OCI-M1 (cell line): ENCODE measurements around the gene TMEM235.

Source experiments
- DNase-seq: peaks from one replicate; lab custom pipeline; 2025; lab: John Stamatoyannopoulos, UW

Gene TMEM235

GRCh38 chr17:78230996-78231935, at the start of gene TMEM235:
Gene TMEM235, plus strand, starts transcription at chr17:78231631. Its CDS starts 393 bp downstream, at chr17:78232024.
- no peak for DNase-seq

GRCh38 chr17:78182504-78182903, 48.9 kb upstream of the TMEM235 start:
- DNase-seq: no peak

GRCh38 chr17:78183916-78184315, 47.5 kb upstream of the TMEM235 start:
- no peak for DNase-seq

GRCh38 chr17:78184351-78184750, 47.1 kb upstream of the TMEM235 start:
- DNase-seq: no peak

GRCh38 chr17:78184868-78185267, 46.6 kb upstream of the TMEM235 start:
- no peak for DNase-seq

DNA sequence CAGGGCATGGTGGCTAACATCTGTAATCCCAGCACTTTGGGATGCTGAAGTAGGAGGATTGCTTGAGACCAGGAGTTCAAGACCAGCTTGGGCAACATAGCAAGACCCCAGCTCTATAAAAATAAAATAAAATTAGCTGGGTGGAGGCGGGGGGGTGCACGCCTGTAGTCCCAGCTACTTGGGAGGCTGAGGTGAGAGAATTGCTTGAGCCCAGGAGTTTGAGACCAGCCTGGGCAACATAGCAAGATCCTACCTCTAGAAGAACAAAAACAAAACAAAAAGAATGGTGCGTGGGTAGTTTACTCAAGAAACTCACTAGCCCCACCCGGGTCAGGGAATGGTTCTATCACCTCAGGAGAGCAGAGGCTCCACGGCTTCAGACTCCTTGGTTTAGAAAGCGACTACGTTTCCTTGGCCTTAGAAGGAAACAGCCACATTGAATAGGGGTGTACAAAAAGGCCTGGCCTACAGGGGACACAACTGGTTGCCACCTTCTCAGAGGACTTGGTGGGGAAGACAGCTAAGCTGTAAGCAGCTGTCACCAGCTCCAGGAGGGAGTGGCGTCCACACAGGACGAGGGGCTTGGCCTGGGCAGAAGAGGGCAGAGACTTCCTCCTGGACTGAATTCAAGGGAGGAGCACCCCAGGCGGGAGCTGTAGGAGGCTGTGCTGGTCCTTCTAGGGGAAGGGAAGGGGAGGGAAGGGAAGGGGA, 45.3 kb upstream of the TMEM235 start:
- peak; percentile 71 for DNase-seq

- DNase-seq: peak; percentile 99
These were observed 44.5 kb upstream of the TMEM235 start, which contains the start of the genes AFMID and TK1 for GRCh38 chr17:78186692-78187595. Gene AFMID, plus strand, starts transcription at chr17:78187362. Its CDS starts 9 bp downstream, at chr17:78187371. Gene TK1, minus strand, starts transcription at chr17:78187052. Its CDS starts 58 bp downstream, at chr17:78186994.

DNA sequence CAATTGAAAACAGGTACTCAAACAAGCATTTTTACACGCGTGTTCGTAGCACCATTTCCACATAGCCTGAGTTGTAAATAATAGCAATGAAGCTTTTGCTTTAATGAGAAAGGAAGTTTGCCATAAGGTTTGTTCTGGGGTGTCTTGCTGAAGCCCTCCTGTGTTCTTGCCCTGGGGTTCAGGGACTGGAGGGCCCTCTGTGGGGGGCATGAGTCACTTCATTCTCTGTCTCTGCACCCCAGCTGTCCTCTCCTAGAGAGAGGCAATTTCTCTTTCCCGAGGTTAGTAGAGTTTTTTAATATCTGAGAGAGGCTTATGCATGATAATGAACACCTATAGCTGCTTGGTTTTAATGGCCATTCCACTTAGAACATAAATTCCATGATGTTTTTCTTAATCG, 34.7 kb upstream of the TMEM235 start:
- DNase-seq: no peak

DNA sequence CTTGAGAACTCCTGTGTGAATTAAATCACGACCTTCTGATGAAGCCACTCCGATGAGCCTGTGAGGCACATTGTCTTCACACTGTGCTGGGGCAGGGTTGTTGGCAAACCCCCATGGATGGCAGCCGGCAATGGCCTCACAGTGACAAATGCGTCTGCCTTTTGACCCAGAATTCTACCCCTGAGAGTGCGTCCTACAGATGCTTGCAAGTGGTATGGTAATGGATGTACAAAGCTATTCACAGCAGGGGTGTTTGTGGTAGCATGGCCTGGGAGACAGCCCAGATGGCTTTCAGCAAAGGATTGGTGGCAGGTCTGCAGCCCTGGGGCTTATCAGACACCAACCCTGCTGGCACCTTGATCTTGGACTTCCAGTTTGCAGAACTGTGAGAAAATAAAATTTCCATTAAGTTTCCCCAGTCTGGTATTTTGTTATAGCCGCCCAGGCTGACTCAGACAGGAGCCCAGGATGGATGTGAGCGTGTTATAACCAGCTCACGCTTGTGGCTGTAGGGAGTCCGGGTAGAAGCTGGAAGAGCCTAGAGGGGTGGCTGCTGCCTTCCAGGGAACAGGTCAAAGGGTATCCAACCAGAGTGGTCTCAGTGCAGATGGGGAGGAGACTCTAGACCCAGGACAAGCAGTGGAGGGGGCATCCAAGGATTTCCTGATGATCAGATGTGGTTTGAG, 34.1 kb upstream of the TMEM235 start:
- DNase-seq: no peak

DNA sequence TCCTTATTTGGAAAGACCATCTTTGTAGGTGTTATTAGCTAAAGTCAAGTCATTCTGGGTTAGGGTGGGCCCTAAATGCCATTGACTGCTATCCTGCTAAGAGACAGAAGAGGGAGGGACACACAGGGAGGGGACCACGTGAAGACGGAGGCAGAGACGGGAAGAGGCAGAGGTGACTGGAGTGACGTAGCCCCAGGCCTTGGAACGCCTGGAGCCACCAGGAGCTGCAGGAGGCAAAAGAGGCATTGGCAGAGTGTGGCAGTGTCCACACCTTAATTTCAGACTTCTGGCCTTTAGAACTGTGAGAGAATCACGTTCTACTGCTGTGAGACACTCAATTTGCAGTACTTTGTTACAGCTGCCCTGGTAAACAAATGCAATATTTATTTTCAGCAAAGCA, 31.0 kb upstream of the TMEM235 start:
- no peak for DNase-seq

GRCh38 chr17:78202666-78203065, 28.8 kb upstream of the TMEM235 start:
- DNase-seq: no peak

DNA sequence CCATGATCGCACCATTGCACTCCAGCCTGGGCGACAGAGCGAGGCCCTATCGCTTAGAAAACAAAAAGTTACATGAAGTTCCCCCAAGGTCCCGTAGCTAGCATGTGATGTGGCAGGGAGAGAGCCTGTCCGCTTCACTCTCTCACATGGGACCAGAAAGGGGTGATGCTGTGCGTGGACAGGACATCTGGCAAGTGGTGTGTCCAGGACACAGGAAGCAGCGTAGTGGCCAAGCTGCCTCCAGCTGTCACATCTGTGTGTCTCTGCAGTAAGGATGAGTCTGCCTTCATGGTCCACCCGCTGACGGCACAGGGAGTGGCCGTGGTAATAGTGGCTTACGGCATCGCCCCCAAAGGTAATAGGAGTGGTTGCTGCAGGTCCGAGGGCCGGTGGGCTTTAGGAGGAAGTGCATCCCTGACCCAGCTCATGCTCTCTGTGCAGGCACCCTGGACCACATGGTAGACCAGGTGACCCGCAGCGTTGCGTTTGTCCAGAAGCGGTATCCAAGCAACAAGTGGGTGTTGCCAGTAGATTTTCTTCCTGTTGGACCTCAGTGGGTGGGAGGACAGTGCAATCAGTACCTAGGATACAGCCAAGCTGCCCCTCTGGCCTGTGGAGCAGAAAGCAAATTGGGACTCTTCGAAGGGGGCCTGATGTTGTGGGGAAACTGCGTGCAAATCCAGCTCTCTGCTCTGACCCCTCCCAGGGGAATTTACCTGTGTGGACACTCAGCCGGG, 26.9 kb upstream of the TMEM235 start:
- no peak for DNase-seq

- no peak for DNase-seq
These were observed 26.2 kb upstream of the TMEM235 start for GRCh38 chr17:78205124-78205775.

DNA sequence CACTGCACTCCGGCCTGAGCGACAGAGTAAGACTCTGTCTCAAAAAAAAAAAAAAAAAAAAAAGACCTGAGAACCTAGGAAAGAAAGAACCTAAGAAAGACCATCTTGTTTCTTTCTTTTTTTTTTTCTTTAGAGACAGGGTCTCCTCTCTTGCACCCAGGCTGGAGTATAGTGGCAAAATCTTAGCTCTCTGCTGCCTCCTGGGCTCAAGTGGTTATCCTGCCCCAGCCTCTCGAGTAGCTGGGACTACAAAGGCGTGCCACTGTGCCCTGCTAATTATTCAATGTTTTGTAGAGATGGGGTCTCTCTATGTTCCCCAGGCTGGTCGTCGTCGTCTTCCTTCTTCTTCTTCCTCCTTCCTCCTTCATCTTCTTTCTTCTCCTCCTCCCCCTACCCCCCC, 25.1 kb upstream of the TMEM235 start:
- DNase-seq: no peak

GRCh38 chr17:78208486-78208885, 22.9 kb upstream of the TMEM235 start:
- DNase-seq: no peak

GRCh38 chr17:78210111-78210510, 21.3 kb upstream of the TMEM235 start:
- DNase-seq: no peak

DNA sequence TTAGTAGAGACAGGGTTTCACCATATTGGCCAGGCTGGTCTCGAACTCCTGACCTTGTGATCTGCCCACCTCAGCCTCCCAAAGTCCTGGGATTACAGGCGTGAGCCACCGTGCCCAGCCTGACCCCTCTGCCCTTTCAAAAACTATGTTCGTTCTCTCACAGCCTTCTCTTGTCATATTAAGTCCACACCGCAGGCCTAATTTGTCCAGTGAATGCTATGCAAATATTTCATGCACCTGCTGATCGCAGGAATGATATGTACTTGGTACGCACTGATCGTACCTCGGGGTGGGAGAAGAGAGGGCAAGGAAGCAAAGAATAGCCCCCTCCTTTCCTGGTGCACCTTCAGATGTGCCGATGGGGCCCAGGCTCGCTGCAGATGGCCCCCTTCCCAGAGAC, 20.4 kb upstream of the TMEM235 start:
- no peak for DNase-seq

DNA sequence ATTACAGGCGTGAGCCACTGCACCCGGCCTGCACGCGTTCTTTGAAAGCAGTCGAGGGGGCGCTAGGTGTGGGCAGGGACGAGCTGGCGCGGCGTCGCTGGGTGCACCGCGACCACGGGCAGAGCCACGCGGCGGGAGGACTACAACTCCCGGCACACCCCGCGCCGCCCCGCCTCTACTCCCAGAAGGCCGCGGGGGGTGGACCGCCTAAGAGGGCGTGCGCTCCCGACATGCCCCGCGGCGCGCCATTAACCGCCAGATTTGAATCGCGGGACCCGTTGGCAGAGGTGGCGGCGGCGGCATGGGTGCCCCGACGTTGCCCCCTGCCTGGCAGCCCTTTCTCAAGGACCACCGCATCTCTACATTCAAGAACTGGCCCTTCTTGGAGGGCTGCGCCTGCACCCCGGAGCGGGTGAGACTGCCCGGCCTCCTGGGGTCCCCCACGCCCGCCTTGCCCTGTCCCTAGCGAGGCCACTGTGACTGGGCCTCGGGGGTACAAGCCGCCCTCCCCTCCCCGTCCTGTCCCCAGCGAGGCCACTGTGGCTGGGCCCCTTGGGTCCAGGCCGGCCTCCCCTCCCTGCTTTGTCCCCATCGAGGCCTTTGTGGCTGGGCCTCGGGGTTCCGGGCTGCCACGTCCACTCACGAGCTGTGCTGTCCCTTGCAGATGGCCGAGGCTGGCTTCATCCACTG, 17.3 kb upstream of the TMEM235 start, which contains the start of gene BIRC5:
BIRC5 (plus strand) TSS at position 238 of the 690 bp plus-strand sequence; CDS start at position 302, 64 bp downstream.
- DNase-seq: peak; percentile 92

GRCh38 chr17:78214706-78215061, 16.7 kb upstream of the TMEM235 start:
- no peak for DNase-seq
